ENCODE results near the gene ICOS.
"Not testable (repeated sequence)": the region's sequence is repeated elsewhere in the genome, so short reads cannot be mapped to it uniquely, and the experiment has no call there.

Gene ICOS

DNA sequence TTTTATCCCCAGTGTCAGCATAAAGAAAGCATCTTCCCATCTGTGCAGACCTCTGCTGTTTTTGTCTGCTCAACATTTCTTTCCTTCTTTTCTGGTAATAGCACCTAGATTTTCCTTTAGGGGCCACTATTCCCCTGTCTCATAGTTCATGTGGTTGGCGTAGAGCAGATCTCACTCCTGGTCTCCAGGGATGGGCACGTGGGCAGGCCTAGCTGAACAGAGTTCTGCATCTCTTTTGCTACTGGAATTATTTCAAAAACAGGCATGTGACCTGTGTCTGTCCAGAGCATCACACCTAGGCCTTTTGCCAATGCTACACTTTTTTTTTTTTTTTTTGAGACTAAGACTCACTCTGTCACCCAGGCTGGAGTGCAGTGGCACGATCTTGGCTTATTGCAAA, 17.7 kb upstream of the ICOS start:
- DNase-seq: no peak

DNA sequence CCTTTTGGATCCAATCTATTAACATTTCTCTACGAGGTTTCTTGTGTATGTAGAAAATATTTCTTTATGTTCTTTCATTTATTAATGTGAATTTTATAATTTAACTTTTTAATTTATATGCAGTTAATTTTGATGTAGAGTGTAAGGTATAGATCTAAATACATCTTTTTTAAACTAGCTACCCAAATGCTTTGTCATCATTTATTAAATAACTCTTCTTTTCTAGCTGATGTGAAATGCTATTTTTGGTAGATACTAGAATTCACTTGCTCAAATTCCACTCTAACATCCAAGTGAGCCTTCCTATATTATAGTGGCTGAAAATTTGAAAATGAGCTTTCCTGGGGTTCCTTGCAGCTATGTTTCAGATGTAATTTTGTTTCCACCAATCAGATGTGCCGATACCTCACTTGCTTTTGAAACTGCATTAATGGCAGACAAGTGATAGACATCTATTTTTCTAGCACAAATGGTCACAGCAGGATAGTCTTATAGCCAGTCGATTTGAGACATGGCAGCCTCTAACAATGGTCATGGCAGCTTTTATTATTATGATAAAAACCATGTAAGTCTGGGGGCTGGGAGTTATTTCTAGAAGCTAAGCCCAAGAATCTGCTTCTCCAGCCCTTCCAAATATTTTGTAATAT, 10.9 kb upstream of the ICOS start:
- DNase-seq: no peak

DNA sequence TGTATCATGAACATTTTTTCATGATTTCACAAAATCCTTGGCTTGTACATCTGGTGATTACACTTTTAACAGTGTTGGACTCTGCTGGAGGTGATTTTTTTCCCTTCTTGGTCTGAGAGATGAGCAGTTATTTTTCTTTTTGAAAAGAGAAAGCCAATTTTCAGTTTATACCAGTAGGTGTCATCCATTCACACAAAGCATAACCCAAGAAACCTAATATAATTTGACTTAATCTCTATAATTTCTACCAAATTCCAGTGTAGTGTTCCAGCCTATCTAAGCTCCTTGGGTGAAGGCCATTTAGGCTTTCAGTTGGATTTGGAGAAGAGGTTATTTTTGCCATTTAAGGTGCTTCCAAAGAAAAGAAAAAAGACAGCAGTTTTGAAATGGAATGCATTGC, 7.7 kb upstream of the ICOS start:
- DNase-seq: no peak

DNA sequence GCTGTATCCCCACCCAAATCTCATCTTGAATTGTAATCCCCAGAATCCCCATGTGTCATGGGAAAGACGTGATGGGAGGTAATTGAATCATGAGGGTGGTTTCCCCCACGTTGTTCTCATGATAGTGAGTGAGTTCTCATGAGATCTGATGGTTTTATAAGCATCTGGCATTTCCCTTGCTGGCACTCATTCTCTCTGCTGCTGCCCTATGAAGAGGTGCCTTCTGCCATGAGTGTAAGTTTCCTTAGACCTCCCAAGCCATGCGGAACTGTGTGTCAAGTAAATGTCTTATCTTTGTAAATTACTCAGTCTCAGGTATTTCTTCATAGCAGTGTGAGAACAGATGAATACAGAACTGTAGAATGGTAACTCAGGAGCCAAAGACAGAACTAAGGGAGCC, 5.3 kb upstream of the ICOS start:
- not testable (repeated sequence) for DNase-seq

DNA sequence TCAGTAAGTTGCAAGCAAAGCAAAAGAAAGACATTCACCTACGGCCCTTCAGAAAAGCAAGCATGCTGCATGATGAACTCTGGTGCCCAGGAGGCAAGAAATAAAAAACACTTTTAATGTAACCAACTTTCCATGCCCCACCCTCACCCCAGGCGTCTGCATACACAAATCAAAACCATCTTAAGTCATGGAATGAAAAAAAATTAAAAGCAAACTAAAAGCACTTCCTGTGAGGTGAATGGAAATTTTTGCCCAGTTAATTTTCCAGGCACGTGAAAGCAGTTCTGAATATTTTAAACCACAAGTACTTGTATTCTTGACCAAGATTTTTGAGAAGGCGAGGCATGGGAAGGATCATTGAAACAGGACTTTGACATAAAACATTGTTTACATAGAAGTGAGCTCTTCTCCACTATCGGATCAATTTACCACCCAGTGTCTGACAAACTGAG, 2.5 kb upstream of the ICOS start:
- peak; percentile 43 for DNase-seq

DNA sequence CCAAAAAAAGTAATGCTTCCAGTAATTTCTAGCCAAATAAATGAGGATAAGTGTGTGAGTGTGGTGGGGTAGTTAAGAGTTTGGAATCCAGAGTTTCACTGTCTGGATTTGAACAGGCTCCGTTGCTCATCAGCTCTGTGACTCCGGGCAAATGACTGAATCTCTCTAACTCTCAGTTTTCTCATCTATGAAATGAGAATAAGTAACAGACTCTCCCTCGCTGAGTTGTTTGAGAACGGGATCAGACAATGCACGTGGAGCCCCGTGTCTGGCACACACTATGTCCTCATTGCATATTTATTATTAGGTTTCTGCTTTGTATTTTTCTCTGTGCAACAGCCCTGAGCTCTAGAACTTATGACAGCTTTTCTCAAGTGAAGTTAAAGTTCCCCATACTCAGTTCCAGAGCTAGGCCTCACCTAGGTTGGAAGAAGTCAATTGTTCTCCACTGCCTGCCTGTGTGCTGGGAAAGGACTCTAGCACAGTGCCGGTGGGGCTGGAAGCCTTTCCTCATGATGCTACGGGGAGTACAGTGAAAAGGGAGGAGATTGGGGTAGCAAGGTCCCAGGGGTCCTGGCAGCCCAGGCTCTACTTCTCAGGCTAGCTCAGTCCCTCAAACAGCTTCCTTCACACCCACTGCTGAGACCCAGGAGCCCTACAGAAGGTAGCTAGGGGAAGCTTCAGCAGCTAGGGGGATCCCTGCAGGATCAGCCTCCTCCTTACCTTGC, 1.7 kb upstream of the ICOS start:
- no peak for DNase-seq

DNA sequence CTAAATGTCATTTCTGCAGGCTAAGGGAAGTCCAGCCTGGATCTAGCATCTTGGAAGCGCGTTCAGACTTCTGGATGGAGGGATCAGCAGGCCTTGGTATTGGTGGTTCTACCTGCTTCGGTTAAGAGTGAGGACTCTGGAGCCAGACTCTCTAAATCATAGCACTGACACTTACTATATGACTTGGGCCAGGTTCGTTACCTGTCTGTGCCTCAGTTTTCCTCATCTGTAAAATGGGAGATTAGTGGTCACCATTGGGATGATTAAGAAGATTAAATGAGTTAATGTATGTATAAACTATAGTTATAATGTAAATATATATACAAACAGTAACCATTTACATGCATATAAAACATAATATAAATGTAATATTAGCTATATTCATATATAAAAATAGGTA, 995 bp upstream of the ICOS start:
- no peak for DNase-seq

DNA sequence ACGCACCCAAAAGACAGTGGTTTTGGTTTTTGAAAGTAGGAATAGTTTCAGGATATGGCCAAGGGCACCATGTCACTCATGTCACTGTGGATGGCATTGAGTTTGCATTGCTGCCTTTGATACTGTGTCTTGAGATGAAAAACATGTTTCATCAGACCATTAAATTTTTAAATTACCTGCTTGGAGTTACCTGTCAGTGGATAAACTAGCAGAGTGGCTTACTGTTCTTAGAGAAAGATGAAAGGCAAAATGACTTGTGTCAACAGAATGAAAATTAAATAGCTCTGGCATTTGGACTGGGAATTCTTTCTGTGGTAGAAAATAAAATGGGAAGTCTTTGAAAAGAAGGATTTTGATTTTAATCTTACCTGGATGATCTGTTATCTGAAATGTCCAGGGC, 386 bp downstream of the ICOS start:
- DNase-seq: no peak

DNA sequence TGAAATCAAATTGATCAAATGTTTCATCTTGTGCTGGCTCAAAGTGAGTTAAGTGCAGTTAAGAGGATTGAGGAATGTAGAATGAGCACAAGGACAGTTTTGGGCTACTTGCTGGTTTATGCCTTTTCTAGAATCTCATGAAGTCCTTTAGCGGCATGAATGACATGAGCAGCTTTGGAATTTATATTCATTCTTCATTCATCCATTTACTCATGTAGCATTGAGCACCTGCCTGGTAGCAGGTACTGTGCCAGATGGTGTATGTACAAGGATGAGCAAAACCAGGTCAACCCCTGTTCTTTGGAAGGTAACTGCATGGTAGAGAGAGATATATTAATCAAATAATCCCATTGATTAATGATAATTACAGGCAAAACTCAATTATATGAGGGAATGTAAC, 1.2 kb downstream of the ICOS start:
- no peak for DNase-seq

DNA sequence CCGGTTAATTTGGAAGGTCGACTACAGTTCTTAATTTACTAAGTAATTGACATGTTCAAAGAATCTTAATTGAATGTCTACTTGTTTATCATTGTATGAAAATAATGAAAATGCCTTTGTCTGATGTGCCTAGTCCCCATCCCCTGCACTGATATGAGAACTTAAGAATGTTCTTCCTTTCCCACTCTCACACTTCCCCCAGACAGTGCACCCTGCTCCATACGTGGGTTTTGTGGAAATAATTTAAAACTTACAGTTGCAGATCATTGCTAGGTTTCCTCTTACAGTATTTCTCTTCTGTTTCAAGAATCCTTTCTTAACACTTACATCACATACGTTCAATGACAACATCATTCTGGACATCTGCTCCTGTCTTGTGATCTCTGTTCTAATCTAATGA, 3.5 kb downstream of the ICOS start:
- no peak for DNase-seq

DNA sequence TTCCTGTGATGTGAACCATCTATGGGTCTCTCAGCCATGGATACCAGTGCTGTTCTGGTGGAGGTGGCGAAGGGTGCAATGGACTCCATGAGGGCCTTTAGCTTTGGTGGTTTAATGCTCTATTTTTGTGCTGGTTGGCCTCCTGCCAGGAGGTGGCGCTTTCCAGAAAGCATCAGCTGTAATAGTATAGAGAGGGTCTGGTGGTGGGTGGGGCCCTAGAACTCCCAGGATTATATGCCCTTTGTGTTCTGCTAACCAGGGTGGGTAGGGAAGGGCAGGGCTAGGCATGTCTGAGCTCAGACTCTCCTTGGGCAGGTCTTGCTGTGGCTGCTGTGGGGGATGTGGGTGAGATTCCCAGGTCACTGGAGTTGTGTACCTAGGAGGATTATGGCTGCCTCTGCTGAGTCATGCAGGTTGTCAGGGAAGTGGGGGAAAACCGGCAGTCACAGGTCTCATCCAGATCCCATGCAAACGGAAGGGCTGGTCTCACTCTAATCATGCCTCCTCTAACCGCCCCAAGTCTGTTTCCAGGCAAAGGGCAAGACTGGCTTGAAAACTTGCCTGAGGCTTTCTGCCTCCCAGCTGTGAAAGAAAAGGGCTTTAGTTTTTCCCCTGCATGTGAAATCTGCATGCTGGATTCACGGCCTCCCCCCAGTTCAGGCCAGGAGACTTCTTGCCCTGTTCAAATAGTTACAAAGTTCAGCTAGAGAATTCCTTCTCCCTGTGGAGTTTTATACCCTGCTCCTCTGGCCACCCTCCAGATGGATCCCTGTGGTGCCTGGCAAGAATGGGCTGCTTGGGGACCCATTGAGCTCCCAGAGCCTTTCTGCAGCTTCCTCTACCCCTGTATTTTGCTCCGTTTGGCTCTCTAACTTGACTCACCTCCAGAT, 7.2 kb downstream of the ICOS start:
- DNase-seq: not testable (repeated sequence)

DNA sequence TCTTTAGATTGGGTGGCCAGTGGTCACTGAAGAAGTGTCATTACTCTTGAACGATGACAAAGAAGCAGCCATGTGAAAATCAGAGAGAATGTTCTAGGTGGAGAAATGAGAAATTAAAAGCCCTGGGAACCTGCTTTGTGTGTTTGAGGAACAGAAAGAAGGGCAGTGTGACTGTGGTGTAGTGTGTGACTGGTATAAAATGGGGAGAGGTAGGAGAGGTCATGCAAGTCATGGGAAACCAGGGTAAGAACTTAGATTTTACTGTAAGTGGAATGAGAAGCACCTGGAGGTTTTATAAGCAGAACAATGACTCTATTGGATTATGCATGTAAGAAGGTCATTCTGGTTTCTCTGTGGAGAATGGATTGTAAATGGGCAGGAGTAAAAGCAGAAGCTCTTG, 12.2 kb downstream of the ICOS start:
- DNase-seq: no peak

DNA sequence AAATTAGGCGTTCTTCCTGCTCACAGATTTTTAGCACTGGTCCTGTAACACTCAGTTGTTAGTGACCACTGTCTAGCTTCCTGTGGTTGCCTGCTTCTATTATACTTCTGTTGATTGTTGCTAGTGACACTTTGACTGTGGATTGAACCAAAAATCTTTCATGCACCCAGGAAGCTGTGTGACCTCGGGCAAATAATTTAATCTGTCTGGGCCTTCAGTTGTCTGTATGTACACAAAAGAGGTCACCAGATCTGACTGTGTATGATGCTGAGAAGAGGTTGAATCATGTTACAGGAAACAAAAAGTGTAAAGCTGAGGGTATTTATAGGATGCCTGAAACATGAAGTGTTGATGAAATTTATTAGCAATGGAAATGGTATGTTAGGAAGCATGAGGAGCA, 12.7 kb downstream of the ICOS start:
- DNase-seq: no peak

DNA sequence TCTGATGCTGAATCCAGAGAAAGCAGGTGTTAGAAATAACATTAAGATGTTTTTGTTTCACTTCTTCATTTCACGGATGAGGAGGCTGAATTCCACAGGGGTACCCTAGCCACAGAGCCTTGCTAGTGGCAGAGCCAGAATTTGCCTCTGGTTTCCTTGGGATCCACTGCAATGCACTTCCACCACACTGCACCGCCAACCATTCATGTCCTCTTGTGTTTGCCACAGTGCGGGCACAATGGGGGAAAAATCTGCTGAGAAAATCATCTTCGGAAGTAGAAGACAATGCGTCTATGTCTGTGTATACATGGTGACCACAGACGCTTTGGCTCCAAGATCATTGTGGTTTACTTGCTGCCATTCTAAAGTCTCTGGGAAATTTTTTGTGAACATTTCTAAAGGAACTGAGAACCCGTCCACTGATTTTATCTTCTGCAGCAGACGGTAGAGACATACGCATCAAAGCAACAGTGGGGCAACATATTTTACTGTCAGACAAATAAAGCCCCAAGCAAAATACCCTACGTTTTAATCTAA, 14.9 kb downstream of the ICOS start:
- DNase-seq: no peak

DNA sequence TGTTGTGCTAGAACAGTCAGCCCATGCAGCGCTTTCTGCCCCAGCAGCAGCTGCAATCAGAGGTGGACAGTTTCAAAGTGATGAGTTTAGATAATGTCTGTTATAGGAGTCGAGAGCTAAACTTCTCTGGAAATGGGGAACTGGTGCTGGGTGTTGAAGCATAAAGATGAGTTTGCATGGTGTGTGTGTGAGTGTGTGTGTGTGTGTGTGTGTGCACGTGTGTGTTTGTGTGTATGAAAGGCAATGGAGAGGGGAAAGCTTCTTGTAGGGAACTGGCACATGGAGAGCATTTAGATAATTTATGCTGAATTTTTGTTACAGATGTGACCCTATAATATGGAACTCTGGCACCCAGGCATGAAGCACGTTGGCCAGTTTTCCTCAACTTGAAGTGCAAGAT, 22.7 kb downstream of the ICOS start:
- no peak for DNase-seq

DNA sequence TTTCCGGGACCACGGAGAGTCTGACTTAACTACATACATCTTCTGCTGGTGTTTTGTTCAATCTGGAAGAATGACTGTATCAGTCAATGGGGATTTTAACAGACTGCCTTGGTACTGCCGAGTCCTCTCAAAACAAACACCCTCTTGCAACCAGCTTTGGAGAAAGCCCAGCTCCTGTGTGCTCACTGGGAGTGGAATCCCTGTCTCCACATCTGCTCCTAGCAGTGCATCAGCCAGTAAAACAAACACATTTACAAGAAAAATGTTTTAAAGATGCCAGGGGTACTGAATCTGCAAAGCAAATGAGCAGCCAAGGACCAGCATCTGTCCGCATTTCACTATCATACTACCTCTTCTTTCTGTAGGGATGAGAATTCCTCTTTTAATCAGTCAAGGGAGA, 23.1 kb downstream of the ICOS start:
- no peak for DNase-seq

DNA sequence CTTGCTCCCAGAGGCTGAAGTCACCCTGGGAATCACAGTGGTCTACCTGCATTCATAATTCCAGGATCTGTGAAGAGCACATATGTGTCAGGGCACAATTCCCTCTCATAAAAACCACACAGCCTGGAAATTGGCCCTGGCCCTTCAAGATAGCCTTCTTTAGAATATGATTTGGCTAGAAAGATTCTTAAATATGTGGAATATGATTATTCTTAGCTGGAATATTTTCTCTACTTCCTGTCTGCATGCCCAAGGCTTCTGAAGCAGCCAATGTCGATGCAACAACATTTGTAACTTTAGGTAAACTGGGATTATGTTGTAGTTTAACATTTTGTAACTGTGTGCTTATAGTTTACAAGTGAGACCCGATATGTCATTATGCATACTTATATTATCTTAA, 24.2 kb downstream of the ICOS start:
- no peak for DNase-seq

DNA sequence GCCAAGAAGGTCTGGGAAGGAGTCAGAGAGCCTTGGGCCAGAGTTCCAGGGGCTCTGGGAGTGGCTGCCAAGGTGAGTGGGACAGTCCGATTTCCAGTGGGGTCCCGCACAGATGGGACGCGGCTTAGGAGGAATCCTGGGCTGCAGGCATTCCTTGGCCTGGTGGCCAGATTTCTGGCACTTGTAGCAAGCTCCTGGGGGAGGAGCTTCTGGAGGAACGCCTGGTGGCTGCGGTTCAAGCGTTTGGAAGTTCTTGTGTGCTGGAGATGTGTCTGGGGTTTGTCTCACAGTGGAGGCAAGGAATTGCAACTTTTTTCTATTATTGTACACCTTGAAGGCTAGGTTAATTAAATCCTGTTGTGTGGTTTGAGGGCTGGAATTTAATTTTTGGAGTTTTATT, 28.6 kb downstream of the ICOS start:
- not testable (repeated sequence) for DNase-seq

DNA sequence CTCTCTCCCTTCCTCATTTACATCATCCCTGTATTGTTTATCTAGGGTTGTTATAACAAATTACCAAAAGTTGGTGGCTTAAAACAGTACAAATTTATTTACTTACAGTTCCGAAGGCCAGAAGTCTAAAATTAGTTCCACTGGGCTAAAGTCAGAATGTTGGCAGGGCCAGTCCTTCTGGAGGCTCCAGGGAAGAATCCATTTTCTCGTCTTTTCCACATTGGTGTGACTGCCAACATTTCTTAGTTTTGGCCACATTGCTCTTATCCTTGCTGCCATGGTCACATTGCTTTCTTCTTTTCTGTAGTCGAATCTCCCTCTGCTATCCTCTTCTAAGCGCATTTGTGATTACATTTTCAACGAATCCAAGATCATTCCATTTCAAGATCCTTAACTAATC, 34.7 kb downstream of the ICOS start:
- no peak for DNase-seq

DNA sequence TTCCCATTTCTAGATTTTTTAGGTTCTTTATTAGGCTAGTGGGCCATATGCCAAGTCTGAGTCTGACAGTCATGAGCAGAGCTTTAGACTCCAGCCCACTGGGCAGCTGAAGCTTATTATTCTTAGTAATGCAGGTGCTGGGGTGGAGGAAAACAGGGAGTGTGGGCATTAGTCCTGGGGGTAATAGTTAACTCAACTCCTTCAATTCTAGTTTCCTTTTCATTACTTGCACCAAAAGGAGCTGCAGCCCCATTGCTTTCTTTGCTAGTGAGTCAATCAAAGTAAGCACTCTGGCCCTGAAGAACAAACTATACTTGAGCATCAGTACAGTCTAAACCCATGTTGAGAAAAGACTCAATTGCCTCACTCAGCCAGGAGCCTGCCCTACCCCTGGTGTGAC, 35.5 kb downstream of the ICOS start:
- DNase-seq: no peak

DNA sequence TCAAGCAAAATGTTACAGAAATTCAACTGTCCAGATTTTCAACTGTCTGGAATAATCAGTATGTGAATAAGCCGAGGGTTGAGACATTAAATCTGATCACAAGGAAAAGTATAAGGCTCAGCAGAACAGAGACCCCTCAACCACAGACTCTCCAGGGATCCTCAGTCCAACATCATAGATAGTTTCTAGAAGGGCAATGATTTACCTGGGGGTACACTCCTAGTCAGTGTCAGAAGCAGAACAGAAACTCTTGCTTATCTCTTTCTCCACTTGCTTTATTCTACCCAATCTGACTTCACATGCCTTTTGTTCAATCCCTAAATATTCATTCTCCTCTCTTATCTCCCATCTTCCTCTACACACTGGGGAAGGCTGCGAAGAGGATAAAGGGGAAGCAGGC, 36.4 kb downstream of the ICOS start:
- no peak for DNase-seq

DNA sequence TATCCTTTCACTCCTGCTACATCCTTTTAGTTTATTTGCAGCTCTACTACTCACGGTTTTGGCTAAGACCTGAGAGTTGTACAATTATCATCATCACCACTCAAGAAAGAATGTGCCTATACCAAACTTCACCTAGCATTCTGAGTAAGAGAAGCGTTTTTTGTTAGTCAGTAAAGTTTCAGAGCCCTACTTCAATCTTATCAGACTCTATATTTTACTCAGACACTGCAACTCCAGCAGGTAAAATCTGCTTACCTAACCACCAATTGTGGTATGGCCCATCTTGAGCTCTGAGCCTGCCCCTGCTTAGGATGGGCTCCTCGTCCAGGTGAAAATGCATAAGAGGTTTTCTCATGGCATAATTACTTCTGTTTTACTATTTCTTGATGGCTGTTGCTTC, 37.1 kb downstream of the ICOS start:
- DNase-seq: no peak

DNA sequence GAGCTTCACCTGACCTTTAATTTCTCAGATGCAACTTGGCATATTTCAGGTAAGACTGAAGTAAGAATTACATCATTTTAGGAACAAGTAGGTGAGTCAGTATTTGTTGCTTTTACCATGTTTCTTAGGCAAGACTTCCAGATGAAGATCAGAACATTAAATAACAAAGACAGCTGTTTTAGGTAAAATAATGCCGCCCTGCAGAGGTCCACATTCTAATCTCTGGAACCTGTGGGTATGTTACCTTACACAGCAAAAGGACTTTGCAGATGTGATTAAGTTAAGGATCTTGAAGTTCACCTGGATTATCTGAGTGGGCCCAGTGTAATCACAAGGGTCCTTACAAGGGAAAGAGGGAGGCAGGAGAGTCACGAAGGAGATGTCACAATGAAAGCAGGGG, 39.3 kb downstream of the ICOS start:
- DNase-seq: no peak

DNA sequence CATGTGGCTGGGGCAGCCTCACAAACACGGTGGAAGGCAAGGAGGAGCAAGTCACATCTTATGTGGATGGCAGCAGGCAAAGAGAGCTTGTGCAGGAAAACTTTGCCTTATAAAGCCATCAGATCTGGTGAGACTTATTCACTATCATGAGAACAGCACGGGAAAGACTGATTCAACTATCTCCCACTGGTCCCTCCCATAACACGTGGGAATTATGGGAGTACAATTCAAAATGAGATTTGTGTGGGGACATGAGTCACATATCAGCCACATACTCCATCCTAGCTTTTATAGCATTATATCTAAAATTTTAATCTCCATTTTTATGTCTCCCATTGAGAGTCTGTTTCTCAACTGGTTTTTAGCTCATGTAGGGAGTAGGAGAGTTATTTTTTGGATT, 45.7 kb downstream of the ICOS start:
- no peak for DNase-seq

Data from stimulated activated CD4-positive, alpha-beta T cell treated with anti-CD3 and anti-CD28 coated beads, Interleukin-4, amount 100 ng/mL, for 1 hour (primary cell).